SKM-1 (cell line): ENCODE measurements around the gene NOS1AP.
"Not testable (repeated sequence)": the region's sequence is repeated elsewhere in the genome, so short reads cannot be mapped to it uniquely, and the experiment has no call there.

ENCODE experiments used
- DNase-seq: peaks from one replicate; lab custom pipeline; 2025; ENCODE audit not compliant: unreplicated experiment; lab: John Stamatoyannopoulos, UW

NOS1AP gene

GRCh38 chr1:162396201-162396906 is 326.9 kb downstream of the NOS1AP start:
- DNase-seq, result no peak

- DNase-seq, result no peak
These were observed 327.6 kb downstream of the NOS1AP start for GRCh38 chr1:162397039-162397448.

GRCh38 chr1:162397943-162398560 is 328.6 kb downstream of the NOS1AP start:
- DNase-seq, result no peak

GRCh38 chr1:162398999-162399580 is 329.6 kb downstream of the NOS1AP start:
- no peak for DNase-seq

- DNase-seq, result no peak
These were observed 331.4 kb downstream of the NOS1AP start for GRCh38 chr1:162400790-162401355.

- no peak for DNase-seq
These were observed 335.2 kb downstream of the NOS1AP start for GRCh38 chr1:162404550-162405160.

- DNase-seq, result no peak
These were observed 336.3 kb downstream of the NOS1AP start for GRCh38 chr1:162405800-162406199.

- DNase-seq, result no peak
These were observed 337.3 kb downstream of the NOS1AP start for GRCh38 chr1:162406811-162407210.

GRCh38 chr1:162407539-162407938 is 338.0 kb downstream of the NOS1AP start:
- no peak for DNase-seq

GRCh38 chr1:162412002-162412401 is 342.5 kb downstream of the NOS1AP start, which contains the start of gene SH2D1B:
Gene SH2D1B, minus strand, starts transcription at chr1:162412136. Its CDS starts 120 bp downstream, at chr1:162412016.
- DNase-seq, result no peak

GRCh38 chr1:162416215-162416614 is 346.7 kb downstream of the NOS1AP start:
- DNase-seq, result no peak

GRCh38 chr1:162416909-162417308 is 347.4 kb downstream of the NOS1AP start:
- DNase-seq, result no peak

- DNase-seq, result no peak
These were observed 348.2 kb downstream of the NOS1AP start for GRCh38 chr1:162417650-162418049.

- DNase-seq, result not testable (repeated sequence)
These were observed 349.1 kb downstream of the NOS1AP start for GRCh38 chr1:162418584-162418983.

- DNase-seq, result not testable (repeated sequence)
These were observed 350.0 kb downstream of the NOS1AP start for GRCh38 chr1:162419450-162419931.
